ENCODE data around the gene FKBP1A. TPM values are rescaled to one million over a fixed set of nuclear protein-coding genes. Genes with fewer than 3 reads are reported as not detected.
A peak's percentile ranks its signal among the peaks of the same experiment; 100 is the strongest.

The FKBP1A gene
- total RNA-seq, 4 donors from 2014 or later = 99.5 to 253 (median 206) TPM

- intact Hi-C loops (cut with DNase I; ENCODE audit: low total_unique reads) = loop anchor here (5.0 kb wide), 1 partner anchor 68 kb away; the partner anchor contains the start of gene FKBP1A
- Histone ChIP-seq H3K27ac (peak overlapping the region; percentile 98 to 100), H3K4me1 (peaks cover 18 to 22% of the 10 kb centered on the region in 2 donors), H3K4me3 (no peak overlapping the region), H3K27me3 (no peaks in the 10 kb centered on the region), H3K36me3 (no peaks in the 10 kb centered on the region), H3K9me3 (no peaks in the 10 kb centered on the region)
- peak in 1 of 2 donors; percentile 21 for DNase-seq
- no peak for TF ChIP-seq POLR2A (IDR thresholded peaks at IDR 0.05)
- TF ChIP-seq CTCF (IDR thresholded peaks at IDR 0.05) = no peak
Observed at GRCh38 chr20:1323830-1324597, 68.8 kb downstream of the FKBP1A start.

- no peak for TF ChIP-seq POLR2A (IDR thresholded peaks at IDR 0.05)
- TF ChIP-seq CTCF (IDR thresholded peaks at IDR 0.05) = no peak
- H3K27me3 ChIP-seq = no peaks in the 10 kb centered on the region
- H3K4me1 ChIP-seq = peaks cover 11 to 18% of the 10 kb centered on the region in 2 donors
- H3K9me3 ChIP-seq = no peaks in the 10 kb centered on the region
- peak overlapping the region; percentile 98 to 100 for H3K27ac ChIP-seq
- no peak overlapping the region for H3K4me3 ChIP-seq
- intact Hi-C loops (cut with DNase I; ENCODE audit: low total_unique reads) = loop anchor here (5.0 kb wide), 1 partner anchor 69 kb away; the partner anchor contains the start of gene FKBP1A
- DNase-seq = peak in 1 of 2 donors; percentile 22
- no peaks in the 10 kb centered on the region for H3K36me3 ChIP-seq
Observed at GRCh38 chr20:1323256-1323655, 69.6 kb downstream of the FKBP1A start.

- peak in 1 of 2 donors; percentile 22 for TF ChIP-seq POLR2A (IDR thresholded peaks at IDR 0.05)
- TF ChIP-seq CTCF (IDR thresholded peaks at IDR 0.05) = no peak
- Histone ChIP-seq H3K4me3 (no peak overlapping the region), H3K27ac (peak overlapping the region; percentile 98 to 100), H3K4me1 (peaks cover 5 to 13% of the 10 kb centered on the region in 2 donors), H3K36me3 (no peaks in the 10 kb centered on the region), H3K27me3 (no peaks in the 10 kb centered on the region), H3K9me3 (no peaks in the 10 kb centered on the region)
- peak; percentile 56 to 83 for DNase-seq
- intact Hi-C loops (cut with DNase I; ENCODE audit: low total_unique reads) = loop anchor here (5.0 kb wide), 1 partner anchor 70 kb away; the partner anchor contains the start of gene FKBP1A
Observed at GRCh38 chr20:1322511-1323245, 70.2 kb downstream of the FKBP1A start.

- Histone ChIP-seq H3K27ac (peak overlapping the region; percentile 98 to 100), H3K4me1 (peaks cover 0 to 9% of the 10 kb centered on the region in 2 donors), H3K9me3 (no peaks in the 10 kb centered on the region), H3K4me3 (no peak overlapping the region), H3K36me3 (no peaks in the 10 kb centered on the region), H3K27me3 (no peaks in the 10 kb centered on the region)
- TF ChIP-seq POLR2A (IDR thresholded peaks at IDR 0.05) (no peak), CTCF (IDR thresholded peaks at IDR 0.05) (no peak)
- no peak for DNase-seq
- intact Hi-C loops (cut with DNase I; ENCODE audit: low total_unique reads) = loop anchor here (5.0 kb wide), 1 partner anchor 71 kb away; the partner anchor contains the start of gene FKBP1A
Observed at GRCh38 chr20:1321654-1321939, 71.3 kb downstream of the FKBP1A start.
